Renal cortex interstitium (tissue), 11 donors: ENCODE measurements around the gene RRAGD. TPM values are rescaled to one million over a fixed set of nuclear protein-coding genes. Genes with fewer than 3 reads are reported as not detected.

Source experiments
- DNase-seq, 11 donors: peaks; one replicate each; pipeline ENCODE4 v3.0.0-alpha.2; 2013; ENCODE audit warnings: low read depth in 9 of 11, low spot score in 4 of 11; ENCODE audit errors: extremely low read depth in 1 of 11
- polyA plus RNA-seq, 3 donors: library from polyadenylated mRNA; unstranded; fragments of 120-200 nt; gene quantifications; one replicate each; pipeline ENCODE4 v1.2.1, GENCODE V29; 2013; ENCODE audit not compliant: insufficient read length in 3 of 3

The RRAGD gene
- polyA plus RNA-seq, 3 donors: 26.4 to 36.8 (median 33.3) TPM

DNA sequence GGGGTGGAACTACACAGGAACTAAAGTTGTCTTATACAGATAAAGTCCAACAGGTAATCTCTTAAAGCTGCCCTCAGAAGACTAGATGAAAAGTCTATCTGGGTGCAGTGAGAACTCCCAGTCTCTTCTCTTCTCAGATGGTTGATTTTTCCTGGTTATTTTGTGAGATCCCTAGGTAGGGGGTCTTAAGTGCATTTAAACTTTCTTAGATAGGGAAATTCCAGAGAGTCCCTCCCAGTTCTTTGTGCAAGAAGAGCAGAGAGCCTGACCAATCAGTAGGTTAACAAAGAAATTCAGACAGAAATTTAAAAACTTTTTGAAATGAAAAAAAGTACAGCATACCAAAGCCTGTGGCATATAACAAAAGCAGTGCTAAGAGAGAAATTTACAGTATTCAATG lies 95.0 kb downstream of the RRAGD start:
- DNase-seq: no peak

DNA sequence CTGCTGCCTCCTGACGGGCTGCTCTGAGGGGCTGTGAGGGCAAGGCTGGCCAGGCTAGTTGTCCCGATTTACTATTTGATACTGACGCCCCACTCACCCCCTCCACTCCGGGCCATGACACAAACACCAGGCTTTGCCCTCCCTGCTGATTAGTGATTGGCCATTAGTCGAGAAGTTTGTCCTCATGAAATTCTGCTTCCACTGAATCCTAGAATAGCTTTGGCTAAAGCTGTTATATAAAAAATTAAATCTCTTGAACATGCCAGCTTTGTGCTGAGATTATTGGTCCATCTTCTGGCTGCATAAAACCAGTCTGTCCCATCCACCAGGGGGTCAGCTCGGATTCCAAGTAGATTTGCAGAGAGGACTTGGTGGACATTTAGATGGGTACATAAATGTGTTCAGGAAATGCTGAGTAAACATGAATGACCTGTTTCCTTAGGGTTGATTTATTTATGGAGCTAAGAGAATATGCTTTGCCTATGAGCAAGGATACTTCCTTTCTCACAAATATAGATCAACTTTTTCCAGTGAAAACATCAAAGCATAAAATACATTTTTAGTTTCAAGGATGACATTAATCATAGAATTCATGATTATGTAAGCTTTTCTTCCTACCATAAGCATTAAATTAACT lies 96.7 kb downstream of the RRAGD start, which contains the start of gene GABRR2:
GABRR2 (minus strand) TSS at position 51 of the 637 bp plus-strand sequence. CDS start 134 bp downstream, outside the sequence.
- DNase-seq: no peak

DNA sequence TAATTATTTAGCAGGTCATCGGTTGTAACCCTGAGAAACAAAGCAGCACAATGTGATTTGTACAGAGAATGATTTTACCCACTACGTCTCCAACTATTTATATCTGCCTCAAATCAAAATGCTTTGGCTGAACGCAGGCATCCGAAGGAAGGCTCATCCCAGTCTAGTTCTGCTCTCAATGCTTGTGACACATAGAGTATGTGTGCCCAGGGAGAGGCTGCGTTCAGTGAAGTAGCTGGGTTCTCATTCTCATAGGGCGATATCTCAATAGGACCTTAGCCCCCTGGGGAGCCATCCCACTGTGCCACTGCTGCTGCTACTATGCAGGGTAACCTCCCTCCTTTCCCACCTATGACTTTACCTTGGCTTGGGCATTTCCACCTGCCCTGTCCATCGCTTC lies 97.4 kb downstream of the RRAGD start:
- no peak for DNase-seq

Other genes starting within 250 kb of the RRAGD start
- 1 to 10 TPM in 2 of 3 donors, under 1 TPM in 1; 0.95 to 2.9 (median 2.1) TPM for gene GABRR1, start 194.9 kb downstream of the RRAGD start, polyA plus RNA-seq
- 1 to 10 TPM in 1 of 3 donors, under 1 TPM in 2; 0.82 to 3.5 (median 0.93) TPM for gene GABRR2, start 97.0 kb downstream of the RRAGD start, polyA plus RNA-seq
- gene UBE2J1, start 59.6 kb downstream of the RRAGD start, polyA plus RNA-seq: 10 to 100 TPM; 53.3 to 62.1 (median 54.4) TPM
- gene ANKRD6, start 20.9 kb upstream of the RRAGD start, polyA plus RNA-seq: 10 to 100 TPM; 23.4 to 44.8 (median 26.4) TPM
- gene LYRM2, start 226.5 kb upstream of the RRAGD start, polyA plus RNA-seq: 10 to 100 TPM; 41.8 to 64.4 (median 43.0) TPM